PC-9 (cell line): Measurements from ENCODE around the gene NAT16. TPM values are rescaled to one million over a fixed set of nuclear protein-coding genes. Genes with fewer than 3 reads are reported as not detected.

Source experiments
- BruUV-seq: library from RNA; stranded (reverse); fragments of 400-500 nt; replicated peaks from 2 replicates; lab custom pipeline; 2021; lab: Mats Ljungman, UMichigan
- CTCF ChIA-PET: fragments of 300-600 bp; sonication (Branson Sonifier 250); formaldehyde crosslinking; loops from one replicate; lab custom pipeline; 2022; ENCODE audit warnings: antibody characterized with exemption; lab: Charles Lee
- POLR2A ChIA-PET: fragments of 300-600 bp; sonication (Branson Sonifier 250); formaldehyde crosslinking; loops from one replicate; lab custom pipeline; 2022; ENCODE audit warnings: antibody characterized with exemption; ENCODE audit not compliant: unreplicated experiment; lab: Charles Lee
- DNase-seq, 2 experiments: peaks; one replicate each; pipeline versions ENCODE4 v3.0.0 to v3.0.0-alpha.2; 2015 to 2022; ENCODE audit warnings: mixed read lengths in 1 of 2
- H2AFZ ChIP-seq: fragments of 200-600 bp; sonication (generic); 2 replicates; pipeline ENCODE4 v1.8.1; 2017; ENCODE audit warnings: antibody characterized with exemption
- H3F3A ChIP-seq: fragments of 200-600 bp; sonication (generic); 2 replicates; pipeline ENCODE4 v1.8.1; 2017; ENCODE audit warnings: antibody characterized with exemption, mild to moderate bottlenecking, low read depth; ENCODE audit not compliant: insufficient read depth
- H3K27ac ChIP-seq: fragments of 200-600 bp; sonication (generic); 2 replicates; pipeline ENCODE4 v1.6.1; 2016; ENCODE audit warnings: mixed run types
- H3K27me3 ChIP-seq: fragments of 200-600 bp; sonication (generic); 2 replicates; pipeline ENCODE4 v1.6.1; 2016; ENCODE audit warnings: low read depth, mixed run types; ENCODE audit not compliant: insufficient read depth
- H3K36me3 ChIP-seq: fragments of 200-600 bp; sonication (generic); 2 replicates; pipeline ENCODE4 v1.6.1; 2016; ENCODE audit warnings: low read depth, mixed run types
- H3K4me1 ChIP-seq: fragments of 200-600 bp; sonication (generic); replicated peaks from 2 replicates; pipeline ENCODE4 v1.6.1; 2016; ENCODE audit warnings: mixed run types; ENCODE audit not compliant: insufficient read depth
- H3K4me2 ChIP-seq: fragments of 200-600 bp; sonication (generic); 2 replicates; pipeline ENCODE4 v1.6.1; 2017; ENCODE audit warnings: mixed run types
- H3K4me3 ChIP-seq: fragments of 200-600 bp; sonication (generic); 2 replicates; pipeline ENCODE4 v1.6.1; 2016; ENCODE audit warnings: mixed run types
- H3K79me2 ChIP-seq: fragments of 200-600 bp; sonication (generic); 2 replicates; pipeline ENCODE4 v1.6.1; 2017; ENCODE audit warnings: low read depth, mixed run types
- H3K9me2 ChIP-seq: fragments of 200-600 bp; sonication (generic); 2 replicates; pipeline ENCODE4 v1.8.1; 2017; ENCODE audit warnings: mild to moderate bottlenecking; ENCODE audit not compliant: insufficient read depth
- H3K9me3 ChIP-seq: fragments of 200-600 bp; sonication (generic); 2 replicates; pipeline ENCODE4 v1.8.1; 2016; ENCODE audit warnings: low read depth; ENCODE audit not compliant: insufficient read depth
- H4K20me1 ChIP-seq: fragments of 200-600 bp; sonication (generic); 2 replicates; pipeline ENCODE4 v1.8.1; 2017; ENCODE audit not compliant: insufficient read depth
- CTCF ChIP-seq: fragments of 200-600 bp; sonication (generic); conservative IDR thresholded peaks from 2 replicates; pipeline ENCODE4 v1.6.1; 2017; ENCODE audit warnings: mixed run types, antibody characterized with exemption, mild to moderate bottlenecking, moderate library complexity
- EZH2 ChIP-seq: fragments of 200-600 bp; sonication (generic); IDR thresholded peaks from 2 replicates; pipeline ENCODE4 v1.8.0; 2017; ENCODE audit warnings: antibody characterized with exemption, low read depth
- intact Hi-C: fragments of 100-400 bp; cut with micrococcal nuclease; formaldehyde crosslinking; loops from one replicate; pipeline ENCODE4 v1.10.0; 2022; ENCODE audit not compliant: unreplicated experiment
- total RNA-seq: library from RNA; stranded (reverse); gene quantifications from 2 replicates; pipeline ENCODE4 v1.2.3, GENCODE V29; 2021

The NAT16 gene
- total RNA-seq, 1 experiment from 2014 or later: not detected

- H4K20me1 ChIP-seq: no peaks in the 10 kb centered on the region
- no peak overlapping the region for H2AFZ ChIP-seq
- POLR2A ChIA-PET: interaction anchor here (0.7 kb wide), 1 partner anchor 85 kb away, joined by 4 read pairs; no protein-coding TSS in a partner anchor
- intact Hi-C loops: no loop called here
- H3K4me3 ChIP-seq: no peak overlapping the region
- BruUV-seq: no TSS peak
- H3K4me1 ChIP-seq: peaks cover 18% of the 10 kb centered on the region
- H3K79me2 ChIP-seq: peaks cover 24% of the 10 kb centered on the region
- no peak overlapping the region for H3K27ac ChIP-seq
- DNase-seq: no peak
- no peaks in the 10 kb centered on the region for H3K9me3 ChIP-seq
- H3K36me3 ChIP-seq: peaks cover 8% of the 10 kb centered on the region; the same call in 1 of the 2 replicates
- CTCF ChIA-PET: no interaction called here
- no peak overlapping the region for H3K4me2 ChIP-seq
- peaks cover 14% of the 10 kb centered on the region for H3F3A ChIP-seq
- TF ChIP-seq CTCF: no peak
- no peak for TF ChIP-seq EZH2
- no peaks in the 10 kb centered on the region for H3K27me3 ChIP-seq
- no peaks in the 10 kb centered on the region for H3K9me2 ChIP-seq
Observed at GRCh38 chr7:101151908-101152651, 28.0 kb downstream of the NAT16 start.

- H3K4me2 ChIP-seq: peak overlapping the region; percentile 44
- BruUV-seq: no TSS peak
- H2AFZ ChIP-seq: no peak overlapping the region
- ChIA-PET CTCF (interaction anchor here (0.6 to 1.6 kb wide), 4 partner anchors 15 to 341 kb away, joined by 3 to 12 read pairs (median 6); partner anchors contain the start of gene SERPINE1), POLR2A (interaction anchor here (0.5 to 0.7 kb wide), 6 partner anchors 15 to 289 kb away, joined by 4 to 7 read pairs (median 4); no protein-coding TSS in a partner anchor)
- H3K36me3 ChIP-seq: no peaks in the 10 kb centered on the region
- no peak for TF ChIP-seq EZH2
- TF ChIP-seq CTCF: no peak
- H3F3A ChIP-seq: peaks cover 37% of the 10 kb centered on the region
- intact Hi-C loops: no loop called here
- DNase-seq: peak; percentile 29 to 52
- H3K4me1 ChIP-seq: peaks cover 48% of the 10 kb centered on the region
- no peak overlapping the region for H3K4me3 ChIP-seq
- H3K9me3 ChIP-seq: no peaks in the 10 kb centered on the region
- H3K27ac ChIP-seq: peak overlapping the region; percentile 91
- no peaks in the 10 kb centered on the region for H3K9me2 ChIP-seq
- no peaks in the 10 kb centered on the region for H4K20me1 ChIP-seq
- H3K27me3 ChIP-seq: no peaks in the 10 kb centered on the region
- H3K79me2 ChIP-seq: no peaks in the 10 kb centered on the region
Observed at GRCh38 chr7:101140746-101141382, 39.2 kb downstream of the NAT16 start.

- peaks cover 37% of the 10 kb centered on the region for H3F3A ChIP-seq
- H3K4me3 ChIP-seq: no peak overlapping the region
- CTCF ChIA-PET: interaction anchor here (0.8 to 1.6 kb wide), 2 partner anchors 14 to 143 kb away, joined by 4 to 12 read pairs; partner anchors contain the start of gene SERPINE1
- no peak for DNase-seq
- intact Hi-C loops: no loop called here
- no TSS peak for BruUV-seq
- no peaks in the 10 kb centered on the region for H4K20me1 ChIP-seq
- no peaks in the 10 kb centered on the region for H3K36me3 ChIP-seq
- peaks cover 48% of the 10 kb centered on the region for H3K4me1 ChIP-seq
- H2AFZ ChIP-seq: no peak overlapping the region
- no peak for TF ChIP-seq CTCF
- no peak for TF ChIP-seq EZH2
- no peaks in the 10 kb centered on the region for H3K27me3 ChIP-seq
- H3K9me2 ChIP-seq: no peaks in the 10 kb centered on the region
- POLR2A ChIA-PET: interaction anchor here (0.5 to 0.6 kb wide), 2 partner anchors 14 to 80 kb away, joined by 4 to 5 read pairs; no protein-coding TSS in a partner anchor
- peak overlapping the region; percentile 91 for H3K27ac ChIP-seq
- H3K9me3 ChIP-seq: no peaks in the 10 kb centered on the region
- H3K4me2 ChIP-seq: peak overlapping the region; percentile 44
- H3K79me2 ChIP-seq: no peaks in the 10 kb centered on the region
Observed at GRCh38 chr7:101140339-101140699, 39.8 kb downstream of the NAT16 start.
